ENCODE data around the gene HBS1L. TPM values are rescaled to one million over a fixed set of nuclear protein-coding genes. Genes with fewer than 3 reads are reported as not detected.

Gene HBS1L
- total RNA-seq, 1 experiment from 2014 or later: 81.2 TPM

GRCh38 chr6:135066397-135066796 is 11.8 kb upstream of the HBS1L start:
- H3K27ac Mint-ChIP-seq (ENCODE audit: unreplicated experiment): no peak overlapping the region
- no peaks in the 10 kb centered on the region for H3K4me1 ChIP-seq
- H3K36me3 Mint-ChIP-seq (ENCODE audit: insufficient read depth, unreplicated experiment): no peaks in the 10 kb centered on the region
- H3K4me1 Mint-ChIP-seq (ENCODE audit: low read depth, unreplicated experiment): no peaks in the 10 kb centered on the region
- TF ChIP-seq, protein P1, sequence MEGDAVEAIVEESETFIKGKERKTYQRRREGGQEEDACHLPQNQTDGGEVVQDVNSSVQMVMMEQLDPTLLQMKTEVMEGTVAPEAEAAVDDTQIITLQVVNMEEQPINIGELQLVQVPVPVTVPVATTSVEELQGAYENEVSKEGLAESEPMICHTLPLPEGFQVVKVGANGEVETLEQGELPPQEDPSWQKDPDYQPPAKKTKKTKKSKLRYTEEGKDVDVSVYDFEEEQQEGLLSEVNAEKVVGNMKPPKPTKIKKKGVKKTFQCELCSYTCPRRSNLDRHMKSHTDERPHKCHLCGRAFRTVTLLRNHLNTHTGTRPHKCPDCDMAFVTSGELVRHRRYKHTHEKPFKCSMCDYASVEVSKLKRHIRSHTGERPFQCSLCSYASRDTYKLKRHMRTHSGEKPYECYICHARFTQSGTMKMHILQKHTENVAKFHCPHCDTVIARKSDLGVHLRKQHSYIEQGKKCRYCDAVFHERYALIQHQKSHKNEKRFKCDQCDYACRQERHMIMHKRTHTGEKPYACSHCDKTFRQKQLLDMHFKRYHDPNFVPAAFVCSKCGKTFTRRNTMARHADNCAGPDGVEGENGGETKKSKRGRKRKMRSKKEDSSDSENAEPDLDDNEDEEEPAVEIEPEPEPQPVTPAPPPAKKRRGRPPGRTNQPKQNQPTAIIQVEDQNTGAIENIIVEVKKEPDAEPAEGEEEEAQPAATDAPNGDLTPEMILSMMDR (IDR thresholded peaks at IDR 0.05; ENCODE audit: insufficient read depth in 1 of 2, low read depth in 1 of 2, low read length in 1 of 2, severe bottlenecking in 1 of 2, unreplicated experiment in 1 of 2): no peak
- no peak overlapping the region for H3K4me3 Mint-ChIP-seq (ENCODE audit: unreplicated experiment)
- H3K9me3 Mint-ChIP-seq (ENCODE audit: unreplicated experiment): no peaks in the 10 kb centered on the region
- H3K9me3 ChIP-seq: no peaks in the 10 kb centered on the region
- no TSS peak for BruUV-seq (replicated peaks)
- H3K4me3 ChIP-seq (ENCODE audit: low read depth, low read length): no peak overlapping the region
- ChIA-PET CTCF (no interaction called here), POLR2A (no interaction called here)
- DNase-seq: no peak
- H3K27me3 ChIP-seq (replicated peaks; ENCODE audit: control insufficient read depth, insufficient read depth, low read length): no peaks in the 10 kb centered on the region; the same call in 1 of the 2 replicates
- intact Hi-C loops (cut with micrococcal nuclease; ENCODE audit: unreplicated experiment): no loop called here
- no peaks in the 10 kb centered on the region for H3K36me3 ChIP-seq (ENCODE audit: control insufficient read depth, insufficient read depth, low read length)
- peaks cover 2% of the 10 kb centered on the region for H3K27me3 Mint-ChIP-seq (ENCODE audit: insufficient read depth, unreplicated experiment)

DNA sequence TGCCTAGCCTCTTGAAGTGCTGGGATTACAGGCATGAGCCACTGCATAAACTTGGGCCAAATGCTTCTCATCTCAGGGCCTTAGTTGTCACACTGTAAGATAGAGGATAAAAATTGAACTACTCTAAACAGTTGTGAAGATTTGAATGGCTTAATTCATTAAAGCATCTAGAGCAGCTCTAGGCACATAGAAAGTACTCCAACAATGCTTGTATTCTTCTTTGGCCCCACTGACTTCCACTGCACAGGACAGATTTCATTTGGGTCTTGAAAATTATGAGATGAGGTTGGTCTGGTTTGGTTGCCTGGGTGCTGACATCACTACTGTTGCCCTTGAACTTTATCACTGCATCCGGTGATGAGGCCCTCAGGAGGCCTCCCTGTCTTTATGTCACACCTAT is 10.0 kb upstream of the HBS1L start:
- H3K4me3 Mint-ChIP-seq (ENCODE audit: unreplicated experiment): no peak overlapping the region
- no peaks in the 10 kb centered on the region for H3K36me3 Mint-ChIP-seq (ENCODE audit: insufficient read depth, unreplicated experiment)
- no peaks in the 10 kb centered on the region for H3K4me1 Mint-ChIP-seq (ENCODE audit: low read depth, unreplicated experiment)
- intact Hi-C loops (cut with micrococcal nuclease; ENCODE audit: unreplicated experiment): no loop called here
- H3K27ac Mint-ChIP-seq (ENCODE audit: unreplicated experiment): no peak overlapping the region
- Histone ChIP-seq H3K27me3 (replicated peaks; ENCODE audit: control insufficient read depth, insufficient read depth, low read length) (peaks cover 2% of the 10 kb centered on the region), H3K9me3 (no peaks in the 10 kb centered on the region), H3K4me1 (no peaks in the 10 kb centered on the region), H3K4me3 (ENCODE audit: low read depth, low read length) (no peak overlapping the region), H3K36me3 (ENCODE audit: control insufficient read depth, insufficient read depth, low read length) (no peaks in the 10 kb centered on the region)
- TF ChIP-seq, protein P1 (IDR thresholded peaks at IDR 0.05; ENCODE audit: insufficient read depth in 1 of 2, low read depth in 1 of 2, low read length in 1 of 2, severe bottlenecking in 1 of 2, unreplicated experiment in 1 of 2): no peak
- ChIA-PET POLR2A (no interaction called here), CTCF (no interaction called here)
- H3K27me3 Mint-ChIP-seq (ENCODE audit: insufficient read depth, unreplicated experiment): peaks cover 6% of the 10 kb centered on the region
- BruUV-seq (replicated peaks): no TSS peak
- H3K9me3 Mint-ChIP-seq (ENCODE audit: unreplicated experiment): no peaks in the 10 kb centered on the region
- DNase-seq: no peak

GRCh38 chr6:135063926-135064325 is 9.3 kb upstream of the HBS1L start:
- Mint-ChIP-seq H3K4me3 (ENCODE audit: unreplicated experiment) (no peak overlapping the region), H3K4me1 (ENCODE audit: low read depth, unreplicated experiment) (no peaks in the 10 kb centered on the region), H3K9me3 (ENCODE audit: unreplicated experiment) (no peaks in the 10 kb centered on the region), H3K27me3 (ENCODE audit: insufficient read depth, unreplicated experiment) (peaks cover 6% of the 10 kb centered on the region), H3K27ac (ENCODE audit: unreplicated experiment) (no peak overlapping the region), H3K36me3 (ENCODE audit: insufficient read depth, unreplicated experiment) (no peaks in the 10 kb centered on the region)
- Histone ChIP-seq H3K36me3 (ENCODE audit: control insufficient read depth, insufficient read depth, low read length) (no peaks in the 10 kb centered on the region), H3K4me3 (ENCODE audit: low read depth, low read length) (no peak overlapping the region), H3K4me1 (no peaks in the 10 kb centered on the region), H3K9me3 (no peaks in the 10 kb centered on the region), H3K27me3 (replicated peaks; ENCODE audit: control insufficient read depth, insufficient read depth, low read length) (peaks cover 2% of the 10 kb centered on the region)
- TF ChIP-seq, protein P1 (IDR thresholded peaks at IDR 0.05; ENCODE audit: insufficient read depth in 1 of 2, low read depth in 1 of 2, low read length in 1 of 2, severe bottlenecking in 1 of 2, unreplicated experiment in 1 of 2): no peak
- no peak for DNase-seq
- CTCF ChIA-PET: no interaction called here
- intact Hi-C loops (cut with micrococcal nuclease; ENCODE audit: unreplicated experiment): no loop called here
- BruUV-seq (replicated peaks): no TSS peak
- POLR2A ChIA-PET: no interaction called here

Measured in Caco-2 (cell line).